HG03558 (cell line): ENCODE data around the gene MZT1.
"Not testable (repeated sequence)": the region's sequence is repeated elsewhere in the genome, so short reads cannot be mapped to it uniquely, and the experiment has no call there.

Experiments used
- ATAC-seq: cut with Tn5 transposase; IDR thresholded peaks from one replicate; pipeline ENCODE4 v1.9.1; 2021; ENCODE audit warnings: moderate number of reproducible peaks; ENCODE audit not compliant: unreplicated experiment; ENCODE audit errors: extremely low read depth

Gene MZT1

GRCh38 chr13:72727417-72728289, at the start of gene MZT1, which contains the start of gene BORA:
Gene MZT1 (minus strand): TSS chr13:72727629. CDS start chr13:72727602, 27 bp downstream.
Gene BORA (plus strand): TSS chr13:72727923. CDS start chr13:72728941, 1,018 bp downstream.
- peak; percentile 95 for ATAC-seq

- ATAC-seq, result no peak
These were observed 46.6 kb upstream of the MZT1 start for GRCh38 chr13:72774019-72774418.

- ATAC-seq, result no peak
These were observed 36.0 kb upstream of the MZT1 start for GRCh38 chr13:72763411-72763810.

GRCh38 chr13:72760189-72760588, 32.8 kb upstream of the MZT1 start:
- ATAC-seq, result no peak

GRCh38 chr13:72757792-72758535, 30.5 kb upstream of the MZT1 start:
- ATAC-seq, result no peak

GRCh38 chr13:72754111-72754510, 26.7 kb upstream of the MZT1 start:
- no peak for ATAC-seq

- ATAC-seq, result no peak
These were observed 23.8 kb upstream of the MZT1 start for GRCh38 chr13:72751220-72751619.

GRCh38 chr13:72745260-72745659, 17.8 kb upstream of the MZT1 start:
- ATAC-seq, result no peak

GRCh38 chr13:72740015-72740414, 12.6 kb upstream of the MZT1 start:
- ATAC-seq, result no peak

GRCh38 chr13:72737033-72737432, 9.6 kb upstream of the MZT1 start:
- ATAC-seq, result no peak

GRCh38 chr13:72728290-72728605, 819 bp upstream of the MZT1 start:
- ATAC-seq, result no peak

GRCh38 chr13:72726726-72727416, 558 bp downstream of the MZT1 start:
- peak; percentile 1 for ATAC-seq

GRCh38 chr13:72726185-72726584, 1.2 kb downstream of the MZT1 start:
- ATAC-seq, result not testable (repeated sequence)

- no peak for ATAC-seq
These were observed 10.7 kb downstream of the MZT1 start for GRCh38 chr13:72716776-72717175.

- ATAC-seq, result no peak
These were observed 26.9 kb downstream of the MZT1 start for GRCh38 chr13:72700509-72700908.

GRCh38 chr13:72698164-72698563, 29.3 kb downstream of the MZT1 start:
- no peak for ATAC-seq

- ATAC-seq, result no peak
These were observed 30.9 kb downstream of the MZT1 start for GRCh38 chr13:72696579-72696978.

- no peak for ATAC-seq
These were observed 33.1 kb downstream of the MZT1 start for GRCh38 chr13:72694314-72694713.

- no peak for ATAC-seq
These were observed 33.6 kb downstream of the MZT1 start for GRCh38 chr13:72693832-72694231.

- no peak for ATAC-seq
These were observed 34.4 kb downstream of the MZT1 start for GRCh38 chr13:72692884-72693514.
